ENCODE measurements around the gene NPW. TPM values are rescaled to one million over a fixed set of nuclear protein-coding genes. Genes with fewer than 3 reads are reported as not detected.
A peak's percentile ranks its signal among the peaks of the same experiment; 100 is the strongest.

Gene NPW
- total RNA-seq (3.3 and 16.2 TPM in 2 replicates), polyA plus RNA-seq (13.4 and 38.6 TPM in 2 replicates)

- Histone ChIP-seq H3K27ac (no peak within 1 kb of the TSS), H3K9me3 (ENCODE audit: low read depth) (no peaks in the 10 kb centered on the region), H3K27me3 (peaks cover 44% of the 10 kb centered on the region), H3K4me1 (ENCODE audit: low read depth) (peaks cover 12% of the 10 kb centered on the region), H3K4me3 (peak within 1 kb of the TSS; percentile 7), H3K36me3 (no peaks in the 10 kb centered on the region)
- no peak for DNase-seq (ENCODE audit: low read depth in 1 of 2, low spot score in 1 of 2)
- no peak for TF ChIP-seq CTCF (IDR thresholded peaks at IDR 0.05; ENCODE audit: low read depth, low read length)
Measured at GRCh38 chr16:2019518-2019920, at the start of gene NPW. Gene NPW, plus strand, starts transcription at chr16:2019785.

- H3K4me3 ChIP-seq, result peak within 1 kb of the TSS; percentile 78
- H3K36me3 ChIP-seq, result peaks cover 11% of the 10 kb centered on the region
- no peaks in the 10 kb centered on the region for H3K27me3 ChIP-seq
- TF ChIP-seq CTCF (IDR thresholded peaks at IDR 0.05; ENCODE audit: low read depth, low read length), result no peak
- peak within 1 kb of the TSS; percentile 70 for H3K27ac ChIP-seq
- peaks cover 5% of the 10 kb centered on the region for H3K4me1 ChIP-seq (ENCODE audit: low read depth)
- no peaks in the 10 kb centered on the region for H3K9me3 ChIP-seq (ENCODE audit: low read depth)
- peak; percentile 93 to 97 for DNase-seq (ENCODE audit: low read depth in 1 of 2, low spot score in 1 of 2)
Measured at GRCh38 chr16:1971796-1972489, 47.6 kb upstream of the NPW start, which contains the start of gene TBL3. Gene TBL3, plus strand, starts transcription at chr16:1972053. Its CDS starts 112 bp downstream, at chr16:1972165.

- H3K4me1 ChIP-seq (ENCODE audit: low read depth), result peaks cover 5% of the 10 kb centered on the region
- H3K4me3 ChIP-seq, result peak overlapping the region; percentile 78
- TF ChIP-seq CTCF (IDR thresholded peaks at IDR 0.05; ENCODE audit: low read depth, low read length), result no peak
- H3K9me3 ChIP-seq (ENCODE audit: low read depth), result no peaks in the 10 kb centered on the region
- no peak overlapping the region for H3K27ac ChIP-seq
- H3K27me3 ChIP-seq, result no peaks in the 10 kb centered on the region
- no peak for DNase-seq (ENCODE audit: low read depth in 1 of 2, low spot score in 1 of 2)
- H3K36me3 ChIP-seq, result peaks cover 15% of the 10 kb centered on the region
Measured at GRCh38 chr16:1972490-1972877, 47.1 kb upstream of the NPW start.

- peaks cover 15% of the 10 kb centered on the region for H3K36me3 ChIP-seq
- H3K27ac ChIP-seq, result no peak overlapping the region
- no peaks in the 10 kb centered on the region for H3K9me3 ChIP-seq (ENCODE audit: low read depth)
- peaks cover 9% of the 10 kb centered on the region for H3K27me3 ChIP-seq
- DNase-seq (ENCODE audit: low read depth in 1 of 2, low spot score in 1 of 2), result no peak
- no peak overlapping the region for H3K4me3 ChIP-seq
- no peak for TF ChIP-seq CTCF (IDR thresholded peaks at IDR 0.05; ENCODE audit: low read depth, low read length)
- peaks cover 5% of the 10 kb centered on the region for H3K4me1 ChIP-seq (ENCODE audit: low read depth)
Measured at GRCh38 chr16:1973461-1974156, 46.0 kb upstream of the NPW start.

- H3K27ac ChIP-seq, result no peak overlapping the region
- no peak for DNase-seq (ENCODE audit: low read depth in 1 of 2, low spot score in 1 of 2)
- peaks cover 5% of the 10 kb centered on the region for H3K4me1 ChIP-seq (ENCODE audit: low read depth)
- H3K9me3 ChIP-seq (ENCODE audit: low read depth), result no peaks in the 10 kb centered on the region
- H3K36me3 ChIP-seq, result peaks cover 15% of the 10 kb centered on the region
- H3K4me3 ChIP-seq, result no peak overlapping the region
- no peak for TF ChIP-seq CTCF (IDR thresholded peaks at IDR 0.05; ENCODE audit: low read depth, low read length)
- H3K27me3 ChIP-seq, result peaks cover 17% of the 10 kb centered on the region
Measured at GRCh38 chr16:1974157-1975070, 45.2 kb upstream of the NPW start.

Data from cardiac muscle cell (in vitro differentiated cells and primary cell).